PC-9 (cell line): ENCODE measurements around the gene MRPL34. TPM values are rescaled to one million over a fixed set of nuclear protein-coding genes. Genes with fewer than 3 reads are reported as not detected.
A peak's percentile ranks its signal among the peaks of the same experiment; 100 is the strongest.

Experiments
- BruUV-seq: library from RNA; stranded (reverse); fragments of 400-500 nt; replicated peaks from 2 replicates; lab custom pipeline; 2021; lab: Mats Ljungman, UMichigan
- CTCF ChIA-PET: fragments of 300-600 bp; sonication (Branson Sonifier 250); formaldehyde crosslinking; loops from one replicate; lab custom pipeline; 2022; ENCODE audit warnings: antibody characterized with exemption; lab: Charles Lee
- POLR2A ChIA-PET: fragments of 300-600 bp; sonication (Branson Sonifier 250); formaldehyde crosslinking; loops from one replicate; lab custom pipeline; 2022; ENCODE audit warnings: antibody characterized with exemption; ENCODE audit not compliant: unreplicated experiment; lab: Charles Lee
- DNase-seq, 2 experiments: peaks; one replicate each; pipeline versions ENCODE4 v3.0.0 to v3.0.0-alpha.2; 2015 to 2022; ENCODE audit warnings: mixed read lengths in 1 of 2
- H2AFZ ChIP-seq: fragments of 200-600 bp; sonication (generic); 2 replicates; pipeline ENCODE4 v1.8.1; 2017; ENCODE audit warnings: antibody characterized with exemption
- H3F3A ChIP-seq: fragments of 200-600 bp; sonication (generic); 2 replicates; pipeline ENCODE4 v1.8.1; 2017; ENCODE audit warnings: antibody characterized with exemption, mild to moderate bottlenecking, low read depth; ENCODE audit not compliant: insufficient read depth
- H3K27ac ChIP-seq: fragments of 200-600 bp; sonication (generic); 2 replicates; pipeline ENCODE4 v1.6.1; 2016; ENCODE audit warnings: mixed run types
- H3K27me3 ChIP-seq: fragments of 200-600 bp; sonication (generic); 2 replicates; pipeline ENCODE4 v1.6.1; 2016; ENCODE audit warnings: low read depth, mixed run types; ENCODE audit not compliant: insufficient read depth
- H3K36me3 ChIP-seq: fragments of 200-600 bp; sonication (generic); 2 replicates; pipeline ENCODE4 v1.6.1; 2016; ENCODE audit warnings: low read depth, mixed run types
- H3K4me1 ChIP-seq: fragments of 200-600 bp; sonication (generic); replicated peaks from 2 replicates; pipeline ENCODE4 v1.6.1; 2016; ENCODE audit warnings: mixed run types; ENCODE audit not compliant: insufficient read depth
- H3K4me2 ChIP-seq: fragments of 200-600 bp; sonication (generic); 2 replicates; pipeline ENCODE4 v1.6.1; 2017; ENCODE audit warnings: mixed run types
- H3K4me3 ChIP-seq: fragments of 200-600 bp; sonication (generic); 2 replicates; pipeline ENCODE4 v1.6.1; 2016; ENCODE audit warnings: mixed run types
- H3K79me2 ChIP-seq: fragments of 200-600 bp; sonication (generic); 2 replicates; pipeline ENCODE4 v1.6.1; 2017; ENCODE audit warnings: low read depth, mixed run types
- H3K9me2 ChIP-seq: fragments of 200-600 bp; sonication (generic); 2 replicates; pipeline ENCODE4 v1.8.1; 2017; ENCODE audit warnings: mild to moderate bottlenecking; ENCODE audit not compliant: insufficient read depth
- H3K9me3 ChIP-seq: fragments of 200-600 bp; sonication (generic); 2 replicates; pipeline ENCODE4 v1.8.1; 2016; ENCODE audit warnings: low read depth; ENCODE audit not compliant: insufficient read depth
- H4K20me1 ChIP-seq: fragments of 200-600 bp; sonication (generic); 2 replicates; pipeline ENCODE4 v1.8.1; 2017; ENCODE audit not compliant: insufficient read depth
- EZH2 ChIP-seq: fragments of 200-600 bp; sonication (generic); IDR thresholded peaks from 2 replicates; pipeline ENCODE4 v1.8.0; 2017; ENCODE audit warnings: antibody characterized with exemption, low read depth
- intact Hi-C: fragments of 100-400 bp; cut with micrococcal nuclease; formaldehyde crosslinking; loops from one replicate; pipeline ENCODE4 v1.10.0; 2022; ENCODE audit not compliant: unreplicated experiment
- total RNA-seq: library from RNA; stranded (reverse); gene quantifications from 2 replicates; pipeline ENCODE4 v1.2.3, GENCODE V29; 2021
- TF ChIP-seq, protein P1 (sequence below): fragments of 200-600 bp; sonication (generic); conservative IDR thresholded peaks from 2 replicates; pipeline ENCODE4 v1.6.1; 2017; ENCODE audit warnings: mixed run types, antibody characterized with exemption, mild to moderate bottlenecking, moderate library complexity

The MRPL34 gene
- total RNA-seq, 1 experiment from 2014 or later, result 64.8 TPM

- Histone ChIP-seq H4K20me1 (peaks cover 3% of the 10 kb centered on the region; the same call in 1 of the 2 replicates), H3K27ac (peak overlapping the region; percentile 33; the same call in 1 of the 2 replicates), H3K9me2 (no peaks in the 10 kb centered on the region), H2AFZ (peak overlapping the region; percentile 82), H3K4me1 (peaks cover 23% of the 10 kb centered on the region), H3K4me2 (peak overlapping the region; percentile 84), H3K36me3 (no peaks in the 10 kb centered on the region), H3F3A (peaks cover 37% of the 10 kb centered on the region), H3K27me3 (no peaks in the 10 kb centered on the region), H3K79me2 (no peaks in the 10 kb centered on the region), H3K9me3 (no peaks in the 10 kb centered on the region), H3K4me3 (peak overlapping the region; percentile 79)
- ChIA-PET CTCF (interaction anchor here (0.6 kb wide), 4 partner anchors 12 to 194 kb away, joined by 3 to 8 read pairs (median 3); no protein-coding TSS in a partner anchor), POLR2A (interaction anchor here (0.6 to 0.7 kb wide), 5 partner anchors 16 to 583 kb away, joined by 3 to 21 read pairs (median 5); partner anchors contain the start of genes MAP1S and PGLS)
- intact Hi-C loops, result loop anchor here (5.0 kb wide), 1 partner anchor 36 kb away; no protein-coding TSS in a partner anchor
- TF ChIP-seq, protein P1, sequence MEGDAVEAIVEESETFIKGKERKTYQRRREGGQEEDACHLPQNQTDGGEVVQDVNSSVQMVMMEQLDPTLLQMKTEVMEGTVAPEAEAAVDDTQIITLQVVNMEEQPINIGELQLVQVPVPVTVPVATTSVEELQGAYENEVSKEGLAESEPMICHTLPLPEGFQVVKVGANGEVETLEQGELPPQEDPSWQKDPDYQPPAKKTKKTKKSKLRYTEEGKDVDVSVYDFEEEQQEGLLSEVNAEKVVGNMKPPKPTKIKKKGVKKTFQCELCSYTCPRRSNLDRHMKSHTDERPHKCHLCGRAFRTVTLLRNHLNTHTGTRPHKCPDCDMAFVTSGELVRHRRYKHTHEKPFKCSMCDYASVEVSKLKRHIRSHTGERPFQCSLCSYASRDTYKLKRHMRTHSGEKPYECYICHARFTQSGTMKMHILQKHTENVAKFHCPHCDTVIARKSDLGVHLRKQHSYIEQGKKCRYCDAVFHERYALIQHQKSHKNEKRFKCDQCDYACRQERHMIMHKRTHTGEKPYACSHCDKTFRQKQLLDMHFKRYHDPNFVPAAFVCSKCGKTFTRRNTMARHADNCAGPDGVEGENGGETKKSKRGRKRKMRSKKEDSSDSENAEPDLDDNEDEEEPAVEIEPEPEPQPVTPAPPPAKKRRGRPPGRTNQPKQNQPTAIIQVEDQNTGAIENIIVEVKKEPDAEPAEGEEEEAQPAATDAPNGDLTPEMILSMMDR, result peak; percentile 70
- TF ChIP-seq EZH2, result no peak
- BruUV-seq, result TSS peak; percentile 33
- peak; percentile 86 to 87 for DNase-seq
Observed at GRCh38 chr19:17327654-17328516, 22.2 kb downstream of the MRPL34 start.

GRCh38 chr19:17328517-17329365 lies 23.1 kb downstream of the MRPL34 start:
- TF ChIP-seq, protein P1, result no peak
- TF ChIP-seq EZH2, result no peak
- H3K9me3 ChIP-seq, result no peaks in the 10 kb centered on the region
- BruUV-seq, result TSS peak; percentile 15
- DNase-seq, result no peak
- H3K4me1 ChIP-seq, result peaks cover 29% of the 10 kb centered on the region
- ChIA-PET CTCF (interaction anchor here (0.6 kb wide), 4 partner anchors 13 to 195 kb away, joined by 3 to 8 read pairs (median 3); no protein-coding TSS in a partner anchor), POLR2A (interaction anchor here (0.6 kb wide), 3 partner anchors 15 to 584 kb away, joined by 5 to 21 read pairs (median 8); partner anchors contain the start of gene MAP1S)
- H3K36me3 ChIP-seq, result no peaks in the 10 kb centered on the region
- intact Hi-C loops, result loop anchor here (5.0 kb wide), 1 partner anchor 36 kb away; no protein-coding TSS in a partner anchor
- H2AFZ ChIP-seq, result peak overlapping the region; percentile 82
- no peaks in the 10 kb centered on the region for H3K9me2 ChIP-seq
- peak overlapping the region; percentile 79 for H3K4me3 ChIP-seq
- peaks cover 37% of the 10 kb centered on the region for H3F3A ChIP-seq
- peak overlapping the region; percentile 84 for H3K4me2 ChIP-seq
- H3K79me2 ChIP-seq, result no peaks in the 10 kb centered on the region
- no peak overlapping the region for H3K27ac ChIP-seq
- H4K20me1 ChIP-seq, result no peaks in the 10 kb centered on the region
- H3K27me3 ChIP-seq, result no peaks in the 10 kb centered on the region
